SK-N-SH treated with all-trans-retinoic acid at 6 μM for 48 hours (cell line): ENCODE data around the gene NOM1.

Experiments used
- ARNTL ChIP-seq: fragments of 450-650 bp; formaldehyde crosslinking; IDR thresholded peaks from 2 replicates; pipeline ENCODE4 v1.5.0; 2020; ENCODE audit warnings: low read depth, mild to moderate bottlenecking, moderate library complexity, borderline replicate concordance
- PATZ1 ChIP-seq: fragments of 250-450 bp; sonication (Bioruptor Pico); IDR thresholded peaks from 2 replicates; pipeline ENCODE4 v1.8.0; 2020; ENCODE audit warnings: mild to moderate bottlenecking, moderate library complexity, borderline replicate concordance
- PPARA ChIP-seq: fragments of 250-450 bp; sonication (Bioruptor Pico); IDR thresholded peaks from 2 replicates; pipeline ENCODE4 v1.5.0; 2020; ENCODE audit warnings: mild to moderate bottlenecking, borderline replicate concordance
- SNAI2 ChIP-seq: fragments of 250-450 bp; sonication (Bioruptor Pico); IDR thresholded peaks from 2 replicates; pipeline ENCODE4 v1.5.0; 2020; ENCODE audit warnings: mild to moderate bottlenecking, moderate library complexity
- TOX ChIP-seq: fragments of 250-450 bp; sonication (Bioruptor Pico); IDR thresholded peaks from 2 replicates; pipeline ENCODE4 v1.8.0; 2021; ENCODE audit warnings: mild to moderate bottlenecking, moderate library complexity, borderline replicate concordance
- ZFP3 ChIP-seq: fragments of 250-450 bp; sonication (Bioruptor Pico); IDR thresholded peaks from 2 replicates; pipeline ENCODE4 v1.5.0; 2020; ENCODE audit warnings: mild to moderate bottlenecking, moderate library complexity
- ZFP30 ChIP-seq: fragments of 450-650 bp; formaldehyde crosslinking; IDR thresholded peaks from 2 replicates; pipeline ENCODE4 v1.5.0; 2022; ENCODE audit warnings: mild to moderate bottlenecking, moderate library complexity

GRCh38 chr7:156994417-156994816, 44.9 kb downstream of the NOM1 start:
- no peak for TF ChIP-seq TOX (CRISPR knock-in tag)
- no peak for TF ChIP-seq PATZ1 (CRISPR knock-in tag)
- no peak for TF ChIP-seq ARNTL (CRISPR knock-in tag)
- TF ChIP-seq PPARA (CRISPR knock-in tag), result no peak
- no peak for TF ChIP-seq SNAI2
- no peak for TF ChIP-seq ZFP30 (CRISPR knock-in tag)
- TF ChIP-seq ZFP3 (CRISPR knock-in tag), result no peak
